ENCODE measurements around the gene YIF1A.

DNA sequence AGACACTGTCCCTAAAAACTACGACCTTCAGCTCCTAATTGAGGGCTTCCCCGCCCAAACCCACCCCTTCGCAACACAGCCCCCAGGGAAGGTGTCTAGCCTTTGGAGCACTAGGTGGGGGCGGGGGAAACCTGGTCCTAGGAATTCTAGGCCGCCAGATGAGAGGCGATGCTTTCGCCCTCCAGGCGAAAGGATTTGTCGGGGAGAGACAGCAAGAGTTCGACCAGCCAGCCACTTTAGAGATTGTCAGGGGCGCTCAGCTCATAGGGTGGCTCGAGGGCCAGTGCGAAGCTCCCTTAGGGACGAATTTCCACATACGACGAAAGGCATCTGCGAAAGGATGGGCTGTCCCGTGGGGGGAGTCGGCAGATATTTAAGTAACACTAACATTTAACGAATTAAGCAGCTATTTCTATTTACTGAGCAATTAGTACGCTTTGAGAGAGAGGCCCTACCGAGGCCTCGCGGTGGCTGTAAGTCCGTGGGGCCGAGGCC is 22.6 kb upstream of the YIF1A start:
- TF ChIP-seq EZH2 (IDR thresholded peaks at IDR 0.05), result no peak
- no peak for TF ChIP-seq SRF (IDR thresholded peaks at IDR 0.05; ENCODE audit: low read depth)
- TF ChIP-seq CTCF (IDR thresholded peaks at IDR 0.05 in 2 of 3, conservative IDR thresholded peaks at IDR 0.05 in 1 of 3; ENCODE audit: borderline replicate concordance in 1 of 3, insufficient read depth in 1 of 3, low read depth in 2 of 3, low read length in 2 of 3), result no peak; a peak in 1 of 6 replicates
- TF ChIP-seq, protein P1, sequence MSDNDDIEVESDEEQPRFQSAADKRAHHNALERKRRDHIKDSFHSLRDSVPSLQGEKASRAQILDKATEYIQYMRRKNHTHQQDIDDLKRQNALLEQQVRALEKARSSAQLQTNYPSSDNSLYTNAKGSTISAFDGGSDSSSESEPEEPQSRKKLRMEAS (IDR thresholded peaks at IDR 0.05), result no peak
- TF ChIP-seq POLR2A (IDR thresholded peaks at IDR 0.05; ENCODE audit: borderline replicate concordance, extremely low read depth, insufficient read depth, insufficient read length), result no peak
- TF ChIP-seq FOSL1 (IDR thresholded peaks at IDR 0.05; ENCODE audit: low read depth), result no peak
- TF ChIP-seq, protein P2, sequence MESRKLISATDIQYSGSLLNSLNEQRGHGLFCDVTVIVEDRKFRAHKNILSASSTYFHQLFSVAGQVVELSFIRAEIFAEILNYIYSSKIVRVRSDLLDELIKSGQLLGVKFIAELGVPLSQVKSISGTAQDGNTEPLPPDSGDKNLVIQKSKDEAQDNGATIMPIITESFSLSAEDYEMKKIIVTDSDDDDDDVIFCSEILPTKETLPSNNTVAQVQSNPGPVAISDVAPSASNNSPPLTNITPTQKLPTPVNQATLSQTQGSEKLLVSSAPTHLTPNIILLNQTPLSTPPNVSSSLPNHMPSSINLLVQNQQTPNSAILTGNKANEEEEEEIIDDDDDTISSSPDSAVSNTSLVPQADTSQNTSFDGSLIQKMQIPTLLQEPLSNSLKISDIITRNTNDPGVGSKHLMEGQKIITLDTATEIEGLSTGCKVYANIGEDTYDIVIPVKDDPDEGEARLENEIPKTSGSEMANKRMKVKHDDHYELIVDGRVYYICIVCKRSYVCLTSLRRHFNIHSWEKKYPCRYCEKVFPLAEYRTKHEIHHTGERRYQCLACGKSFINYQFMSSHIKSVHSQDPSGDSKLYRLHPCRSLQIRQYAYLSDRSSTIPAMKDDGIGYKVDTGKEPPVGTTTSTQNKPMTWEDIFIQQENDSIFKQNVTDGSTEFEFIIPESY (IDR thresholded peaks at IDR 0.05; ENCODE audit: extremely low read depth, insufficient replicate concordance, low read length), result no peak
- no peak for TF ChIP-seq RAD21 (IDR thresholded peaks at IDR 0.05; ENCODE audit: low read depth)

Measured in HCT116 (cell line).